8988T (cell line): Measurements from ENCODE around the gene TXLNA.
"Not testable (repeated sequence)": the region's sequence is repeated elsewhere in the genome, so short reads cannot be mapped to it uniquely, and the experiment has no call there.

Source experiments
- DNase-seq: peaks from one replicate; pipeline ENCODE4 v3.0.0; 2011

Gene TXLNA

DNA sequence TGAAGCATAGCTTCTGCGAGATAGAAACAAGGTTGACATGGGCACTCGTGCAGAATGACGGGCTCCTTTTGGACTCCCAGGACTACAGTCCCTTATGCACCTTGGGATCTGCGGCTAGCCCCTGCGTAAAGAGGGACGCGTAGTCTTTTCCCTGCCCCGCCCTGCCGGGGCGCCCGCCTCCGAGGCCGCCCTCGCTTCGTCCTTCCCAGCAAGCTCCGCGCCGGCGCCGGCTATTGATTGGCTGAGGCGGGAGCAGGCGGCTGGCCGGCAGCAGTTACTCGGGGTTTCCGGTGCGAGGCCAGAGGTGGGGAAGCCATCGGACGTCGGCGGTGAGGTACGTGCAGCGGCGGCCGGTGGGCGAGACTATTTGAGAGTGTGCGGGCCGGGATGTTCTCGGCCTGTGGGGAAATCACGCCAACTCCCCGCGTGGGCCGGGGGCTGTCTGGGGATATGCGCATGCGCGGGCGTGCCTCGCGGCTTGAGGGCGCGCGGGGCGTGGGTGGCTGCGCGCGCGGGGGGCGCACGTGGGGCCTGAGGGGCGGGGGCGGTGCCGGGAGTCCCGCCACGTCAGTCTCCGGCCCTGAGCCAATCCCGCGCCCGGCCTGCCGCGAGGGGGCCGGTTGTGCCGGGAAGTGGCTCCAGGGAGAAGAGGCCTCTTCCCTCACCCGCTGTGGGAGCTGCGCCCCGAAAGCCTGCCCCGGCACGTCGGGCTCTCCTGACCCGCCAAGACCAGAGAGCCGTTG lies at the start of gene TXLNA:
TSS of gene TXLNA (plus strand) at position 233 of the 743 bp plus-strand sequence. CDS start 671 bp downstream, outside the sequence.
- peak; percentile 88 for DNase-seq

GRCh38 chr1:32133950-32134280 lies 45.6 kb upstream of the TXLNA start:
- not testable (repeated sequence) for DNase-seq

DNA sequence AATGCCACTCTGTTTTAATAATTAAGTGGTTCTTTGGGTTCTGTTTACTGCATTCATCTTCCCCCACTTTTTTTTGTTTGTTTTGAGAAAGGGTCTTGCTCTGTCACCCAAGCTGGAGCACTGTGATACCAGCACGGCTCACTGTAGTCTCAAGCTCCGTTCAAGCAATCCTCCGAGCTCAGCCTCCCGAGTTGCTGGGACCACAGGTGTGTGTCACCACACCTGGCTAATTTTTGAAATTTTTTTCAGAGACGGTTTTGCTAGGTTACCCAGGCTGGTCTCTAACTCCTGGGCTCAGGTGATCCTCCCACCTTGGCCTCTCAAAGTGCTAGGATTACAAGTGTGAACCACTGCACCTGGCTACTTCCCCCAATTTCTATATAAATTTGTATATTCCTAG lies 42.4 kb upstream of the TXLNA start:
- no peak for DNase-seq

- DNase-seq = peak; percentile 24
Measured at GRCh38 chr1:32138965-32139364, 40.5 kb upstream of the TXLNA start.

DNA sequence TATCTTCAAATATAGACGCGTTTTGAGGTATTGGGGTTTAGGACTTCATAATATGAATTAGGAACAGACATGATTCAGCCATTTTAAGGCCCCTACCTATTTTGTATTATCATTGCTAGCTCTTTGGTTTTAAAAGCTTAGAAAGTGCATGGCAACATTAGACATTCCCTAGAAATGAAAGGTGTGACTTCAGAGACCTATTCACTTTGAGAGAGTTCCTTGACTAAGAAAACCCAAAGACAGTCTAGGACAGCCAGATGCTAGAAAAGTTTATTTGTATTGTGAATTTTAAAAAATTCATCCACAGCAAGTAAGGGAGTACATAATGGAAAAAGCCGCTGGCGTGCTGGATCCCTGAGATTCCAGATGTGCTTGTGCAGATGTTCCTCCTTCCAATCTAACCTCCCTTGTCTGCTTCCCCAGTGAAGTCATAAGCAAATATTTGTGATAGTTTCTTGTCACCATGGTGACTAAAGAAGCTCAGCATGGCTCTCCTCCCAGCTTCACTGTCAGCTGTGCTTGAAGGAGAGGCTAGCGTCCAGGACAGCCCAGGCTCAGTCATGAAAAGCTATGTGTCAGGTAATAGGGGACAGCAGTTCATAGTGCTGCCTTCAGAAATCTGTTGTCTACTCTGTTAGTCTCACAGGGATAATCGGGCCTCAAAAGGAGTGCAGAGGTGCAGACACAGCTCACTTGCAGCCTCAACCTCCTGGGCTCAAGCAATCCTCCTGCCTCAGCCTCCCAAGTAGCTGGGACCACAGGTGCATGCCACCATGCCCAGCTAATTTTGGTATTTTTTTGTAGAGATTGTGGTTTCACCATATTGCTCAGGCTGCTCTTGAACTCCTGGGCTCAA lies 36.8 kb upstream of the TXLNA start:
- no peak for DNase-seq

- DNase-seq = not testable (repeated sequence)
Measured at GRCh38 chr1:32143302-32143695, 36.2 kb upstream of the TXLNA start.

DNA sequence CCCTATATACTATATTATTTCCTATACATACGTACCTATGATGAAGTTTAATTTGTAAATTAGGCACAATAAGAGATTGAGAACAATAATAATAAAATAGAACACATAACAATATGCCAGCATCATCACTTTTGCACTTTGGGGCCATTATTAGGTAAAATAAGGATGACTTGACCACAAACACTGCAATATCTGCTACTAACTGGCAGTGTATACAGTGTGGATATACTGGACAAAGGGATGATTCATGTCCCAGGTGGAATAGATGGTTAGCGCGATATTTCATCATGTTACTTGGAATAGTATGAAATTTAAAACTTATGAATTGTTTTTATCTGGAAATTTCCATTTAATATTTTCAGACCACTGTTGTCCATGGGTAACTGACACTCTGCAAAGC lies 35.4 kb upstream of the TXLNA start:
- no peak for DNase-seq

DNA sequence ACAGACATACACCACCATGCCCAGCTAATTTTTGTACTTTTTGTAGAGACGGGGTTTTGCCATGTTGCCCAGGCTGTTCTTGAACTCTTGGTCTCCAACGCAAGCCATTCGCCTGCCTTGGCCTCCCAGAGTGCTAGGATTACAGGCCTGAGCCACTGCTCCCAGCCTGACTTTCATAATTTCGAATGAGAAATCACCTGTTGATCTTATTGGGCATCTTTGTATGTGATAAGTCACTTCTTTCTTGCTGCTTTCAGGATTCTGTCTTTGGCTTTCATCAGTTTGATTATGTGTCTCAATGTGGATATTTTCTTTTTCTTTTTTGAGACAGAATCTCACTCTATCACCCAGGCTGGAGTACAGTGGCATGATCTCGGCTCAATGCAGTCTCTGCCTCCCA lies 31.7 kb upstream of the TXLNA start:
- not testable (repeated sequence) for DNase-seq

GRCh38 chr1:32150847-32151246 lies 28.6 kb upstream of the TXLNA start:
- DNase-seq = no peak

- DNase-seq = no peak
Measured at GRCh38 chr1:32151319-32151787, 28.1 kb upstream of the TXLNA start.

- DNase-seq = no peak
Measured at GRCh38 chr1:32159189-32159588, 20.3 kb upstream of the TXLNA start.

DNA sequence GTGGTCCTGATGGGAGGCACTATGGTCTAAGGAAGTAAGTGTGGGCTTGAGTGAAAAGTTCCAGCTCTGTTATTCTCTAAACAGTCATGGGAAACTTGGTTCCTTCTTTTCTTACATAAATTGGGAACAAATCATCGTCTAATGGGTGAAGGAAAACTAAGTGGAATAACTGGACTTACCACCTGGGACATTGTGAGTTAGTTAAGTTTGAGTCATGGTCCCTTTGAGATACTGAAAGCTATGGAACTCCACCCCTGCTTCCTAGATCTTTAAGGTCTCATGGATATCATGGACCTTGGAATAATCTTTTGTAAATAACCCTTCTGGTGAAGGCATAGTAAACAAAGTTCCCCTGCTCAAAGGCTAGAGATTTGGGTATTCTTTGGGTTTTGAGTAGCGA lies 16.1 kb upstream of the TXLNA start:
- DNase-seq = no peak

- not testable (repeated sequence) for DNase-seq
Measured at GRCh38 chr1:32165633-32166032, 13.8 kb upstream of the TXLNA start.

- no peak for DNase-seq
Measured at GRCh38 chr1:32170991-32171390, 8.5 kb upstream of the TXLNA start.

GRCh38 chr1:32172621-32173245 lies 6.7 kb upstream of the TXLNA start:
- DNase-seq = no peak

DNA sequence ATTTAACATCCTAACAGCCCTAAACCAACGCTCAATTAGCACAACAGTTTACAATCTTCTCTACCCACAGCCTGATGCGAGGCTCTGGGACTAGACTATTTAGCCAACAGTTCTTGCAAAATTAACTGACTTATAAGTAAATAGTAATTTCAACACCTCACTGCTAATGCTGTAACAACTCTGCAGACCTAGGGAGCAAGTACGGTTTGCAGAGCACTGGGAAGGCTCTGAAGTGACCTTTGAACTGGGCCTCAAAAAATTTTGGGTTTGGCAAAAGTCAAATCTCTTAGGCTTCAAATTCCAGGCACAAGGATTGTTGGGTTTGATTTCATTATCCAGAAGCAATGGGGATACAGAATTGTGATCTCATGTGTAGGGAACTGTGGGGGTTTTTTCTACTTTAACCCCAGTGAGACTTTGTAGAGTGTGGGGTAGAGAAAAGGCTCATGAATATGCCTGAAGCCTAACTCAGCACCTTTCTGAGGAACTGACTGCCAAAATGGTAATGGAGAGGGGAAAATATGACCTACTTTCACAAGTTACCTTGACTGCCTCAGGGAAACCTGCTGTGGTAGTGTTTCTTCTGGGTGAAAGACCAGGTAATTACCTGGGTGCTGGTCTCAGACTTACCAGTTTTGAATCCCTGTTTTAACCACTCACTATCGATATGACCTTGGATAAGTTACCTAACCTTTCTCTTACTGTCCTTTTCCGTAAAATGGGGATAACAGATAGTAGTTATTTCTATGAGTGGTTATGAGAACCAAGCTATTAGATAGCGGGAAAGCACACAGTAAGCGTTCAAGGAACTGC lies 889 bp upstream of the TXLNA start:
- DNase-seq = no peak

- DNase-seq = no peak
Measured at GRCh38 chr1:32179193-32179442, 357 bp upstream of the TXLNA start.

GRCh38 chr1:32180186-32181060 lies 948 bp downstream of the TXLNA start:
- DNase-seq = no peak

GRCh38 chr1:32181065-32181464 lies 1.6 kb downstream of the TXLNA start:
- DNase-seq = no peak

- DNase-seq = no peak
Measured at GRCh38 chr1:32181563-32181962, 2.1 kb downstream of the TXLNA start.

DNA sequence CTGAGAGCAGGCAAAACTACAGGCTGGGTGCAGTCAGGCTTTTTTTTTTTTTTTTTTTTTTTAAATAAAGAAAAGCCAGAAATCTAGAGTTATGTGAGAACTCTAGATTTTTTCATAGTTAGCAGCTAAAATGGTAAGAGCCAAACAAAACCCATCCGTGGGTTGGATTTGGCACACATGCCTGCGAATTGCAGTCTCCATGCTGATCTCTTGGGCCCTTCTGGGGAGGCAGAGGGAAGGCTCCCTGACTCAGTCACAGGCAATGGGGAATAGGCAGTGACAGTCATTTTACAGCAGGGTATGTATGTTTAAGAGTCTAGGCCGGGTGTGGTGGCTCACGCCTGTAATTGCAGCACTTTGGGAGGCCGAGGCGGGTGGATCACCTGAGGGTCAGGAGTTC lies 2.6 kb downstream of the TXLNA start:
- no peak for DNase-seq

GRCh38 chr1:32184650-32185049 lies 5.2 kb downstream of the TXLNA start:
- DNase-seq = no peak
